ENCODE measurements around the gene SENP2. TPM values are rescaled to one million over a fixed set of nuclear protein-coding genes. Genes with fewer than 3 reads are reported as not detected.

SENP2 gene
- total RNA-seq, 1 experiment from 2014 or later = 52.4 TPM

DNA sequence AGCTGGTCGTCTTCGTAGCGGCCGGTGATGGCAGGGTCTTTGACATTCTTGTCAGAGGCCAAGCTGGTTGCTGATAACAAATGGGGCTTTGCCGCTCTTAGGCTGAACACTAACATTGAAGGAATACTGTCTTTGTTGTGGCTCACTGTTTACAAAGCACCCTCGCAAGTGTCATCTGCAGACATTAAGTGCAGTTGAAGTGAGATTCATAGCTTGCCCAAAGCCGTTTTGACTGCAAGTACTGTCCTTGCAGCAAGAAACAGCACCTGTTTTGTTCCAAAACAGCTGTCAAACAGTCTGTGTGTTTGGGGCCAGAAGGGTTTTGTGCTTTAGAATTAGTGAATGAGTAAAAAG is 568 bp downstream of the SENP2 start:
- TF ChIP-seq, protein P1, sequence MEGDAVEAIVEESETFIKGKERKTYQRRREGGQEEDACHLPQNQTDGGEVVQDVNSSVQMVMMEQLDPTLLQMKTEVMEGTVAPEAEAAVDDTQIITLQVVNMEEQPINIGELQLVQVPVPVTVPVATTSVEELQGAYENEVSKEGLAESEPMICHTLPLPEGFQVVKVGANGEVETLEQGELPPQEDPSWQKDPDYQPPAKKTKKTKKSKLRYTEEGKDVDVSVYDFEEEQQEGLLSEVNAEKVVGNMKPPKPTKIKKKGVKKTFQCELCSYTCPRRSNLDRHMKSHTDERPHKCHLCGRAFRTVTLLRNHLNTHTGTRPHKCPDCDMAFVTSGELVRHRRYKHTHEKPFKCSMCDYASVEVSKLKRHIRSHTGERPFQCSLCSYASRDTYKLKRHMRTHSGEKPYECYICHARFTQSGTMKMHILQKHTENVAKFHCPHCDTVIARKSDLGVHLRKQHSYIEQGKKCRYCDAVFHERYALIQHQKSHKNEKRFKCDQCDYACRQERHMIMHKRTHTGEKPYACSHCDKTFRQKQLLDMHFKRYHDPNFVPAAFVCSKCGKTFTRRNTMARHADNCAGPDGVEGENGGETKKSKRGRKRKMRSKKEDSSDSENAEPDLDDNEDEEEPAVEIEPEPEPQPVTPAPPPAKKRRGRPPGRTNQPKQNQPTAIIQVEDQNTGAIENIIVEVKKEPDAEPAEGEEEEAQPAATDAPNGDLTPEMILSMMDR (IDR thresholded peaks at IDR 0.05; ENCODE audit: insufficient read depth in 1 of 2, low read depth in 1 of 2, low read length in 1 of 2, severe bottlenecking in 1 of 2, unreplicated experiment in 1 of 2) = no peak
- Histone ChIP-seq H3K4me3 (ENCODE audit: low read depth, low read length) (peak overlapping the region; percentile 74), H3K4me1 (no peaks in the 10 kb centered on the region; the same call in 1 of the 2 replicates), H3K27me3 (replicated peaks; ENCODE audit: control insufficient read depth, insufficient read depth, low read length) (no peaks in the 10 kb centered on the region), H3K36me3 (ENCODE audit: control insufficient read depth, insufficient read depth, low read length) (no peaks in the 10 kb centered on the region), H3K9me3 (no peaks in the 10 kb centered on the region)
- H3K36me3 Mint-ChIP-seq (ENCODE audit: insufficient read depth, unreplicated experiment) = peaks cover 24% of the 10 kb centered on the region
- no peak for DNase-seq
- ChIA-PET CTCF (interaction anchor here (0.7 to 1.8 kb wide), 8 partner anchors 11 to 1215 kb away, joined by 3 to 13 read pairs (median 4); no protein-coding TSS in a partner anchor), POLR2A (interaction anchor here (0.5 to 1.5 kb wide), 10 partner anchors 10 to 539 kb away, joined by 3 to 8 read pairs (median 5); partner anchors contain the start of genes LIPH, TMEM41A and TRA2B)
- H3K4me1 Mint-ChIP-seq (ENCODE audit: low read depth, unreplicated experiment) = no peaks in the 10 kb centered on the region
- H3K27me3 Mint-ChIP-seq (ENCODE audit: insufficient read depth, unreplicated experiment) = no peaks in the 10 kb centered on the region
- peak overlapping the region; percentile 99 for H3K27ac Mint-ChIP-seq (ENCODE audit: unreplicated experiment)
- H3K4me3 Mint-ChIP-seq (ENCODE audit: unreplicated experiment) = peak overlapping the region; percentile 95
- BruUV-seq (replicated peaks) = TSS peak; percentile 71
- no peaks in the 10 kb centered on the region for H3K9me3 Mint-ChIP-seq (ENCODE audit: unreplicated experiment)
- intact Hi-C loops (cut with micrococcal nuclease; ENCODE audit: unreplicated experiment) = loop anchor here (1.0 kb wide), 1 partner anchor 88 kb away; no protein-coding TSS in a partner anchor

DNA sequence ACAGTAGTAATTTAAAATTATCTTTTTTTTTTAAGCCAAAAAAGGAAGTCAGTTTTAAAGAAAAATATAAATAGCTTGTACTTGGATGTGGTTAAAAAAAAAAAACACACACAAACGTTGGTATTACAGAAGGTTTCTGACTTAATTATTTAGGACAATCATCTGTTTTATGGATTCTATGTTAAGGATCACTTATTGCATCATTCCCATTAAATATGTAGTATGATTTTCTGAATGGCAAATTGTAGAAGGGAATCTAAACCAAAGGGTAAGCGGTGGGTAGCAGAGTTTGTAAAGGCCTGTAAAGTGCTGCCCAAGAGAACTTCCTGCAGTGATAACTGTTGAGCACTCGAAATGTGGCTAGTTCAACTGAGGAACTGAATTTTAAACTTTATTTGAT is 8.0 kb downstream of the SENP2 start:
- no peaks in the 10 kb centered on the region for H3K4me1 Mint-ChIP-seq (ENCODE audit: low read depth, unreplicated experiment)
- POLR2A ChIA-PET = no interaction called here
- Histone ChIP-seq H3K9me3 (no peaks in the 10 kb centered on the region), H3K4me3 (ENCODE audit: low read depth, low read length) (no peak overlapping the region), H3K4me1 (no peaks in the 10 kb centered on the region), H3K27me3 (replicated peaks; ENCODE audit: control insufficient read depth, insufficient read depth, low read length) (no peaks in the 10 kb centered on the region), H3K36me3 (ENCODE audit: control insufficient read depth, insufficient read depth, low read length) (no peaks in the 10 kb centered on the region)
- intact Hi-C loops (cut with micrococcal nuclease; ENCODE audit: unreplicated experiment) = no loop called here
- no TSS peak for BruUV-seq (replicated peaks)
- H3K27me3 Mint-ChIP-seq (ENCODE audit: insufficient read depth, unreplicated experiment) = no peaks in the 10 kb centered on the region
- no peak overlapping the region for H3K4me3 Mint-ChIP-seq (ENCODE audit: unreplicated experiment)
- CTCF ChIA-PET = no interaction called here
- TF ChIP-seq, protein P1 (IDR thresholded peaks at IDR 0.05; ENCODE audit: insufficient read depth in 1 of 2, low read depth in 1 of 2, low read length in 1 of 2, severe bottlenecking in 1 of 2, unreplicated experiment in 1 of 2) = no peak
- peaks cover 23% of the 10 kb centered on the region for H3K36me3 Mint-ChIP-seq (ENCODE audit: insufficient read depth, unreplicated experiment)
- H3K27ac Mint-ChIP-seq (ENCODE audit: unreplicated experiment) = no peak overlapping the region
- no peaks in the 10 kb centered on the region for H3K9me3 Mint-ChIP-seq (ENCODE audit: unreplicated experiment)
- DNase-seq = no peak

DNA sequence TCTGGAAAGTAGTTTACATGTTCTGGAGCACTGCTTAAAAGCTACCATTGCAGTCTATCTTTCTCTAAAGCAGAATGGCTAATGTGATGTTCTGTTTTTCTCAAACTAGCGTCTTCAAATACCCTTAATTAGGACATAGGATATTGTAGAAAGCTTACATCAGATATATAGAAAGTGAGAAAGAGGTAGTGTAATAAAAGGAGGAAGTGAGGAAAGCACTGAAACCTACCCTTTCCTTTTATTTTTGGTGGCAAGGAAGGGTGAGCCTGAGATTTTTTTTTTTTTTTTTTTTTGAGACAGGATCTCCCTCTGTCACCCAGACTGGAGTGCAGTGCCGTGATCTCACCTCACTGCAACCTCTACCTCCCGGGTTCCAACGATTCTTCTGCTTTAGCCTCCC is 9.4 kb downstream of the SENP2 start:
- no peak overlapping the region for H3K4me3 Mint-ChIP-seq (ENCODE audit: unreplicated experiment)
- no peak overlapping the region for H3K27ac Mint-ChIP-seq (ENCODE audit: unreplicated experiment)
- TF ChIP-seq, protein P1 (IDR thresholded peaks at IDR 0.05; ENCODE audit: insufficient read depth in 1 of 2, low read depth in 1 of 2, low read length in 1 of 2, severe bottlenecking in 1 of 2, unreplicated experiment in 1 of 2) = no peak
- no peaks in the 10 kb centered on the region for H3K9me3 Mint-ChIP-seq (ENCODE audit: unreplicated experiment)
- intact Hi-C loops (cut with micrococcal nuclease; ENCODE audit: unreplicated experiment) = no loop called here
- ChIA-PET POLR2A (interaction anchor here (2.0 kb wide), 1 partner anchor 9 kb away, joined by 8 read pairs; the partner anchor contains the start of gene SENP2), CTCF (no interaction called here)
- Histone ChIP-seq H3K4me3 (ENCODE audit: low read depth, low read length) (no peak overlapping the region), H3K27me3 (replicated peaks; ENCODE audit: control insufficient read depth, insufficient read depth, low read length) (no peaks in the 10 kb centered on the region), H3K9me3 (no peaks in the 10 kb centered on the region), H3K4me1 (no peaks in the 10 kb centered on the region), H3K36me3 (ENCODE audit: control insufficient read depth, insufficient read depth, low read length) (no peaks in the 10 kb centered on the region)
- DNase-seq = no peak
- H3K4me1 Mint-ChIP-seq (ENCODE audit: low read depth, unreplicated experiment) = no peaks in the 10 kb centered on the region
- BruUV-seq (replicated peaks) = no TSS peak
- peaks cover 30% of the 10 kb centered on the region for H3K36me3 Mint-ChIP-seq (ENCODE audit: insufficient read depth, unreplicated experiment)
- no peaks in the 10 kb centered on the region for H3K27me3 Mint-ChIP-seq (ENCODE audit: insufficient read depth, unreplicated experiment)
